Measurements from ENCODE around the gene KANK4. TPM values are rescaled to one million over a fixed set of nuclear protein-coding genes. Genes with fewer than 3 reads are reported as not detected.

Gene KANK4
- total RNA-seq, 4 donors from 2014 or later = 0.54 to 0.59 (median 0.56) TPM; not detected in 1

- DNase-seq = no peak
- Histone ChIP-seq H3K4me1 (no peaks in the 10 kb centered on the region), H3K4me3 (replicated peaks in 1 of 3) (no peak overlapping the region), H3K27me3 (no peaks in the 10 kb centered on the region), H3K36me3 (no peaks in the 10 kb centered on the region), H3K27ac (no peak overlapping the region), H3K9me3 (no peaks in the 10 kb centered on the region)
- TF ChIP-seq POLR2A (IDR thresholded peaks at IDR 0.05) (no peak), CTCF (IDR thresholded peaks at IDR 0.05) (no peak)
- intact Hi-C loops (cut with DNase I) = no loop called here
Observed at GRCh38 chr1:62276791-62277190, 42.4 kb downstream of the KANK4 start.

- TF ChIP-seq CTCF (IDR thresholded peaks at IDR 0.05) (no peak), POLR2A (IDR thresholded peaks at IDR 0.05) (no peak)
- no peaks in the 10 kb centered on the region for H3K9me3 ChIP-seq
- H3K36me3 ChIP-seq = no peaks in the 10 kb centered on the region
- intact Hi-C loops (cut with DNase I) = no loop called here
- H3K4me3 ChIP-seq (replicated peaks in 1 of 3) = no peak overlapping the region
- no peak for DNase-seq
- no peaks in the 10 kb centered on the region for H3K27me3 ChIP-seq
- no peaks in the 10 kb centered on the region for H3K4me1 ChIP-seq
- 79 to 89% methylated on average over 10 to 14 of the region's 14 CpGs for WGBS, 2 donors
- no peak overlapping the region for H3K27ac ChIP-seq
Observed at GRCh38 chr1:62274496-62275485, 44.4 kb downstream of the KANK4 start.

GRCh38 chr1:62273953-62274352 lies 45.3 kb downstream of the KANK4 start:
- intact Hi-C loops (cut with DNase I) = no loop called here
- no peaks in the 10 kb centered on the region for H3K36me3 ChIP-seq
- no peaks in the 10 kb centered on the region for H3K9me3 ChIP-seq
- H3K4me1 ChIP-seq = no peaks in the 10 kb centered on the region
- TF ChIP-seq CTCF (IDR thresholded peaks at IDR 0.05) = no peak
- no peak for TF ChIP-seq POLR2A (IDR thresholded peaks at IDR 0.05)
- no peak overlapping the region for H3K27ac ChIP-seq
- WGBS, 2 donors = 99 to 100% methylated on average over 7 of the region's 7 CpGs
- no peak for DNase-seq
- no peak overlapping the region for H3K4me3 ChIP-seq (replicated peaks in 1 of 3)
- no peaks in the 10 kb centered on the region for H3K27me3 ChIP-seq

- intact Hi-C loops (cut with DNase I) = no loop called here
- TF ChIP-seq POLR2A (IDR thresholded peaks at IDR 0.05) (no peak), CTCF (IDR thresholded peaks at IDR 0.05) (no peak)
- WGBS, 2 donors = 55 to 60% methylated on average over 13 of the region's 13 CpGs
- no peak overlapping the region for H3K27ac ChIP-seq
- no peaks in the 10 kb centered on the region for H3K27me3 ChIP-seq
- H3K36me3 ChIP-seq = no peaks in the 10 kb centered on the region
- no peak overlapping the region for H3K4me3 ChIP-seq (replicated peaks in 1 of 3)
- peaks cover 4 to 13% of the 10 kb centered on the region in 2 donors for H3K4me1 ChIP-seq
- DNase-seq = no peak
- H3K9me3 ChIP-seq = no peaks in the 10 kb centered on the region
Observed at GRCh38 chr1:62271948-62272728, 47.1 kb downstream of the KANK4 start.
